Mononuclear cell (primary cell): ENCODE data around the gene LRFN5. TPM values are rescaled to one million over a fixed set of nuclear protein-coding genes. Genes with fewer than 3 reads are reported as not detected.
"Not testable (repeated sequence)": the region's sequence is repeated elsewhere in the genome, so short reads cannot be mapped to it uniquely, and the experiment has no call there.

Experiments used
- H3K27me3 ChIP-seq: 2 replicates; pipeline ENCODE4 v1.6.0; 2011; ENCODE audit warnings: low read length, control low read depth; ENCODE audit not compliant: insufficient read depth
- H3K4me1 ChIP-seq: 2 replicates; pipeline ENCODE4 v1.5.1; 2011; ENCODE audit warnings: mild to moderate bottlenecking, low read length, control low read depth; ENCODE audit not compliant: insufficient read depth
- H3K4me3 ChIP-seq: 2 replicates; pipeline ENCODE4 v1.5.1; 2011; ENCODE audit warnings: mild to moderate bottlenecking, low read length, moderate library complexity
- H3K9me3 ChIP-seq: 2 replicates; pipeline ENCODE4 v1.5.1; 2011; ENCODE audit warnings: low read depth, mild to moderate bottlenecking, control low read depth, low read length
- total RNA-seq: library from RNA; depleted of rRNA; stranded (reverse); fragments of >200 nt; gene quantifications from one replicate; pipeline ENCODE4 v1.2.3, GENCODE V29; 2012

LRFN5 gene
- total RNA-seq: not detected

DNA sequence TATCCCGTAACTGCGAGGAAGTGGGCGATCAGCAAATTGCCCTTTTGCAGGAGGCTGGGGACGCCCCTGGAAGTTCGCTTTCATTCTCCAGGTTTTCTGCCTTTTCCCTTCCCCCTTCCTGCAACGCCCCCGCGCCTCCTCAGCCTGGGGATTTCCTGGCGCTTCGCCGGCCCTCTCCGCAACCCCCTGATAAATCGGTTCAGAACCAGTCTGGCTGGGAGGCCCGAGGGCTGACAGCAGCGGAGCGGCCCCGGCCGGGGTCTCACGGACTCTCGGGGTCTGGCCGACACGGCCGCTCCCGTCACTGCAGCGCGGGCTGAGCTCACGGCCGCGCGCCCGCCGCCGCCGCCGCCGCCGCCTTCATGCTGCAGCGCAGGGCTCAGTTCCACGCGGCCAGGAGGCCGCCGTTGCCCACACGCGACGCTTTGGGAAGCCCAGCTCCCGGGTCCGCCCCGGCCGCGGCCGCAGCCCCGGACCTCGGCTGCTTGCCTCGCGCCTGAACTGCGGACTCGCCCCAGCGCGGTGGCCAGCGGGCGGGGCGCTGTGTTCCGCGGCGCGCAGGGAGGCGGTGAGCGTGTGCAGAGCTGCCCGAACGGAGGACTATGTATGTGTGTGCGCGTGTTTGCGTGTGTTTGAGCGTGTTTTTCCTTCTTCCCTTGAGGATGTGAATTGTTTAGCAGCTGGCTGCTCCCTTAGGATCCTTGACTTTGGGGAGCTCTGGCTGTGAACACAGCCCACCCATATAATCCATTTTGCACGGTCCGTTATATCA lies at the start of gene LRFN5:
LRFN5 (plus strand) TSS at position 345 of the 772 bp plus-strand sequence.
- Histone ChIP-seq H3K4me3 (no peak within 1 kb of the TSS), H3K9me3 (no peaks in the 10 kb centered on the region), H3K4me1 (peaks cover 8% of the 10 kb centered on the region), H3K27me3 (peaks cover 77% of the 10 kb centered on the region)

GRCh38 chr14:41558490-41558889 lies 48.2 kb upstream of the LRFN5 start:
- Histone ChIP-seq H3K4me3 (no peak overlapping the region), H3K4me1 (no peaks in the 10 kb centered on the region), H3K27me3 (no peaks in the 10 kb centered on the region), H3K9me3 (peaks cover 5% of the 10 kb centered on the region)

DNA sequence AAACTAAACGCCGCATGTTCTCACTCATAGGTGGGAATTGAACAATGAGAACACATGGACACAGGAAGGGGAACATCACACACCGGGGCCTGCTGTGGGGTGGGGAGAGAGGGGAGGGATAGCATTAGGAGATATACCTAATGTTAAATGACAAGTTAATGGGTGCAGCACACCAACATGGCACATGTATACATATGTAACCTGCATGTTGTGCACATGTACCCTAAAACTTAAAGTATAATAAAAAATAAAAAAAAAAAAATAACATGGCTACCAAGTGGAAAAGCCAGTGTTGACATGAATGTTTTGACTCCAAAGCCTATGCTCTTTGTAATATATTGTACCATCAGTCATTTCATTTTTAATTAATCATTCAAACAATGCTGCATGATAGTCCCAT lies 39.8 kb upstream of the LRFN5 start:
- not testable (repeated sequence) for H3K27me3 ChIP-seq, H3K9me3 ChIP-seq, H3K4me3 ChIP-seq, H3K4me1 ChIP-seq

- Histone ChIP-seq H3K4me3 (no peak overlapping the region), H3K4me1 (no peaks in the 10 kb centered on the region), H3K9me3 (no peaks in the 10 kb centered on the region), H3K27me3 (no peaks in the 10 kb centered on the region)
These were observed 37.7 kb upstream of the LRFN5 start for GRCh38 chr14:41568979-41569378.

DNA sequence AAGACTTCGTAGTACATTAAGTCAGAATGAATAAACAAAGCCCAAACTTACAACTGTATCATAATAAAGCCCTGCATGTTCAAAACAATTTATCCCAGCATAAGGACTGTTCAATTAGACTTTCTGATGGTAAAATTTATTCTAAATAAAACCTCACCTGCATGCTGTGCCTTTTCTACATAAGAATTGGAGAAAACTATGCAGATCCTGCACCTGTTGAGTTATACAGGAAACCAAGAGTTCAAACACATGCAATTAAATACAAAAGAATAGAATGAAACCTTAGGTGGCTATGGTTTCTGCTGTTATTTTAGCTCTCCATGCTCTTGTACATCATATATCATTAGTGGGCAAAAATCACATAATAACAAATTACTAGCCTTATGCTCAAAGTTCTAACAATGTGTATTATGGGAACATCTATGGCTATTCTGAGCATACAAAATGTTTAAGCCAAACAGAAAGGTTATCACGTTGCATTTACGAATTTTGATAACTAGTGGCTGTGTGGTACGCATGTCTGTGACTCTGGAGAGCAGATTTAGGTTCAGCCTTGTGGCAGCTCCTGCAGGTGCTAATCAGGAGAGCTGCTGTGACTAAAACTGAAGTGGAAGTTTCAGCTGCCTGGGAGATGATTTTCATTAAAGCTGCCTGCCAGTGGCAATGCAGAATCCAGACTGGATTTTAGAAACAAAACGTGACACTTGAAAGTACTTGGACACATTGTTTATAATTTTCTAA lies 36.1 kb upstream of the LRFN5 start:
- Histone ChIP-seq H3K4me1 (no peaks in the 10 kb centered on the region), H3K9me3 (no peaks in the 10 kb centered on the region), H3K27me3 (no peaks in the 10 kb centered on the region), H3K4me3 (no peak overlapping the region)

DNA sequence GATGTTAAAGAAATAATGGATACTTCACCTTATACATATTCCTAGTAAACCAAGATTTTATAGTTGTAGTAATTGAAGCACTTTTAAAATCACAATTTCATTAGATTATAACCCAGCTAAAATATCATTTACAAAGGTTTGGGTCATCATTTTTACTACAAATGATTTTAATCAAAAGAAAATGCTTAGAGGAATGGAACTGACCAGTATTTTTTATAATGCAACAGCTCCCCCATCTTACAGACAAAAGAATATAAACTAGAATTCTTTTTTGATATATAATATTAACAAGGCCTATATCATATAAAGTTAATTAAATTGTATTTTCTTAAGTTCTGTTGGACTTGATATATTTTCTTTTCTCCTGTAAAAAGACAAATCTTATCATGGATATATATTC lies 20.4 kb upstream of the LRFN5 start:
- no peaks in the 10 kb centered on the region for H3K4me1 ChIP-seq
- H3K27me3 ChIP-seq: no peaks in the 10 kb centered on the region
- H3K9me3 ChIP-seq: no peaks in the 10 kb centered on the region
- no peak overlapping the region for H3K4me3 ChIP-seq

DNA sequence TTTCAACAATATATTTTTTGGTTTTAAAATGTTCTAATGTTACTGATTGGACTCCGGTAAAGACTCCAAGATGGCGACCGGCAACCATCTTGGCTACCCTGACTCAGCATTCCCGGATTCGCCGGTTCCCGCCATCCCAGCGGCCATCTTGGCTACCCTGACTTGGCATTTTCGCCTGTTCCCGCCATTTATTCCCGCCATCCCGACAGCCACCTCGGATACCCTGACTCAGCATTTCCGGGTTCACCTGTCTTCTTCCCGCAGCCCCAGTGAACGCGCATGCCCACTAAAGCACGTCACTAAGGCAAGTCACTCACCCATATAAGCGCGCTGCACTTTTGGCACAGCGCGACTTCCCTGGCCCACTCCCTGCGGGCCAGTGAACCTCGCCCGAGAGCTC lies 9.0 kb upstream of the LRFN5 start:
- H3K27me3 ChIP-seq: no peaks in the 10 kb centered on the region
- no peaks in the 10 kb centered on the region for H3K9me3 ChIP-seq
- H3K4me3 ChIP-seq: no peak overlapping the region
- H3K4me1 ChIP-seq: no peaks in the 10 kb centered on the region

- not testable (repeated sequence) for H3K9me3 ChIP-seq, H3K4me1 ChIP-seq, H3K4me3 ChIP-seq
- peaks cover 13% of the 10 kb centered on the region for H3K27me3 ChIP-seq
These were observed 6.8 kb upstream of the LRFN5 start for GRCh38 chr14:41599805-41600385.

DNA sequence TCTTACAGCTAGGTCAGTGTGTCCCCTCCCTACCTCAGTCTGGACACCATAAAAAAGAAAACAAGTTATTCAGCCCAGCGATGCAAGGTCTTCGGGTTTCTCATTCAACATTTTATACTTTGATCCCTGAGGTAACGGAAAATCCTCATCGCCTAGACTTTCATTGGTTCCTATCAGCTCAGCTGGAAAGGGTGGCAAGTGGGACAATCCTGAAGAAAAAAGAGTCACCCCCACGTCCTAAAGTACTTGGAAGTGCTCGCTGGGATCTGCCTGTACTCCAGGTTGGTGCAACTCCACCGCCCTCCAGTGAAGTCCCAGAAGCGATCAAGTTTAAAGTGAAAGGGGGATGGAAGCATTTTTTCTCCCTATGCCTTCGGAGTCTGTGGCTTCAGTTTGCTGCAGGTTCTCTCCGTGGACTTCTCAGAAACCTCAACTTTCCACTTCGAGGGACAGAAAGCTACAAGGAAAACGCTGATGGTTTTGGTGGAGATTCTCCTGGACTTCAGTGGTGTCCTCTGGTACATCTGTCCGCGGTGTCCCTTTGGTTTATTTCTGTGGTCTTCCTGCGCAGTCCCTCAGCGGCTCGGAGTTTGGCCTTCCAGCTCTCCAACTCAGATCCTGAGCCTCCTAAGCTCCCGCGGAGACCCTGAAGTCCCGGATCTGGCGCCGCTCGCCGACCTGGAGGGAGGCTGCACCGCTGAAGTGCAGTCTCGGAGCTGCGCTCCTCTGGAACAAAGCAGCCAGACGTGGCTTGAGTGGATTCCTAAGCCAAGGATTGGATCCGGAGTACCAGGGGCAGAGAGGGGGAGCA lies 1.8 kb upstream of the LRFN5 start:
- H3K27me3 ChIP-seq: peaks cover 62% of the 10 kb centered on the region
- H3K4me3 ChIP-seq: no peak overlapping the region
- no peaks in the 10 kb centered on the region for H3K9me3 ChIP-seq
- H3K4me1 ChIP-seq: peaks cover 8% of the 10 kb centered on the region

DNA sequence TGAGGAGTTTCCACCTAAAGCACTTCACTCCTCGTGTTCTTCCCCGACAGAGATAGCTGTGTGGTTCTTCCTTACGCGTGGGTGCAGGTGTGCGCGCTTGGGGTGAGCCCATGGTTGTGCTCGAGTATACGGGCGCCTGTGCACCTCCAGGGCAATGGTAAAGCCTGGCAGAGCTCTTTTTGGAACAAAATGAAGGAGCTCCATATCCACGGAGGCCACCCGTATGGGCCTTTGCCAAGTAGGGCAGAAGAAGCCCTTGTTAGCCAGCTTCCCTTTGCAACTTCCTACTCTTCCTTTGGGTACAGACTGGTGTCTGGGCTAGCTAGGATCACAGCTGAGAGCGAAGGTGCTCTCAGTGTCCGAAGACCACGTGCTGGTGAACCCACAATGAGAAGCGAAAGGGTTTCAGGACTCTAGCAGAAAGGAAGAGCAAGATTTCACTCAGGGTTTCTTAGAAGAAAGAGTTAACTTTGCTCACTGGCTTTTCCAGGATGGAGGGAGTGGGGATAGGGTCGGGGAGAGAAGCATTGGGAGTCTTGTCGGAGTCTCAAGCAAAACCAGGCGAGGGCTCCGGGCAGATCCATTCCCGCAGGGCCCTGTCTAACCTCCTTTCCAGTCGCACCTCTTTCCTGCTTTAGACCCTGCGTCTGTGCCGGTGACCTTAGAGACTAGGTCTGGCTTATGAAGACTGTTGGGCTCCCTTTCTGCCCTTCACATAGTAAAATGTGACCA lies 960 bp upstream of the LRFN5 start:
- no peaks in the 10 kb centered on the region for H3K9me3 ChIP-seq
- H3K27me3 ChIP-seq: peaks cover 68% of the 10 kb centered on the region
- peaks cover 8% of the 10 kb centered on the region for H3K4me1 ChIP-seq
- no peak overlapping the region for H3K4me3 ChIP-seq

- Histone ChIP-seq H3K9me3 (no peaks in the 10 kb centered on the region), H3K27me3 (peaks cover 72% of the 10 kb centered on the region), H3K4me3 (no peak overlapping the region), H3K4me1 (peaks cover 8% of the 10 kb centered on the region)
These were observed 469 bp upstream of the LRFN5 start for GRCh38 chr14:41606282-41606531.

DNA sequence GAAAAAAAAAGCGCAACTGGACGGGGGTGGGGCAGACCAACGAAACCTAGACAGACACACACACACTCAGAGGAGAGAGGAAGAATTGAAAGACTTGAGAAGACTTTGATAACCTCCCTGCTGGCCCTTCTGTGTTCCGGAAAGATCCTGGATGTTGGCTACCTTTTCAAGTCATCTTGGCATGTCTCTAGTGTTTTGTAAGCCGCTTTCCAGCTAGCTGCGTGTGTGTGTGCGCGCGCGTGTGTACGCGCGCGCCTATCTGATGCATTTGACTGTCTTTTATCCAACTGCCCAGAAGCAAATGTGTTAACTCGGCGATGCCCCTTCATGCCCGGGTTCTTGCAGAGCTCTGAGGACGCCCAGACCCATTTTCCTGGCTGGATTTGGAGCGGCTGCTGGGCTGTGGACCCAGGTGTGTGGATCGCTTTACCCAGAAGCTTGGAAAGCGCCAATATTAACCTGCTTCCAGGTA lies 664 bp downstream of the LRFN5 start:
- Histone ChIP-seq H3K4me3 (no peak overlapping the region), H3K9me3 (no peaks in the 10 kb centered on the region), H3K27me3 (peaks cover 82% of the 10 kb centered on the region), H3K4me1 (peaks cover 8% of the 10 kb centered on the region)

- H3K4me3 ChIP-seq: no peak overlapping the region
- peaks cover 8% of the 10 kb centered on the region for H3K4me1 ChIP-seq
- peaks cover 84% of the 10 kb centered on the region for H3K27me3 ChIP-seq
- no peaks in the 10 kb centered on the region for H3K9me3 ChIP-seq
These were observed 1.4 kb downstream of the LRFN5 start for GRCh38 chr14:41607966-41608663.
